Ureter (tissue), 1 donor: Measurements from ENCODE around the gene TMEM176B. TPM values are rescaled to one million over a fixed set of nuclear protein-coding genes. Genes with fewer than 3 reads are reported as not detected.
"Not testable (repeated sequence)": the region's sequence is repeated elsewhere in the genome, so short reads cannot be mapped to it uniquely, and the experiment has no call there.

Experiments used
- DNase-seq: peaks from one replicate; pipeline ENCODE4 v3.0.0-alpha.2; 2020; ENCODE audit warnings: low spot score
- total RNA-seq: library from RNA; stranded (reverse); gene quantifications from one replicate; pipeline ENCODE4 v1.2.4, GENCODE V29; 2023
- donor health status: DM: yes; HTN: yes; CAD: no.

The TMEM176B gene
- total RNA-seq, 1 donor from 2014 or later = 32.7 TPM

DNA sequence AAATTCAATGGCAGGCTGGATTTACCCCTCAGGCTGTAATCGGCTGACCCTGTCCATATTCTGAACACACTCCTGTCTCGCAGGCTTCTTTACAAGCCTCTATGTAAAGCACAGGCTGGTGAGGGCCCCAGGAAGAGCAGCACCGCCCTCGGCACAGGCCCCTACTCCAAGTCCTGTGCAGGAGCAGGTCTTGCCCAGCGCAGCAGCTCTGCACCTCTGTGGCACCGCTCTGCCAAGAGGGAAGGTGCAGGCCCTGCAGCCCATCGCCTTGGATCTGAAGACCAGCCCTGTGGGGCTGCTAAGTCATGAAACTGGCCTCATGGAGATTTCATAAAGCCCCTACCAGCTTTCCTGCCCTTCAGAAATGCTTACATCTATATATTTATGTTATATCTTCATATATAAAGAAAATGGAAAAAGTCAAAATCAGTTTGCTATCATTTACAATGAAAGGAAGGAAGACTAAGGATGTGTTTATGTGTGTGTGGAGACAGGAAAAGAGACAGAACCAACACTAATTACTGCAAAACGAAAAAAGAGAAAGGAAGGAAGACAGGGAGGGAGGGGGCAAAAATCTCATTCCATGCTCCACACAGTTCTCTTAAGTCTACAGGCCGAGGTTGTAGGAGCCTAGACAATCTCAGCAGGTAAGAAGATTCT is 9.6 kb downstream of the TMEM176B start:
- no peak for DNase-seq

DNA sequence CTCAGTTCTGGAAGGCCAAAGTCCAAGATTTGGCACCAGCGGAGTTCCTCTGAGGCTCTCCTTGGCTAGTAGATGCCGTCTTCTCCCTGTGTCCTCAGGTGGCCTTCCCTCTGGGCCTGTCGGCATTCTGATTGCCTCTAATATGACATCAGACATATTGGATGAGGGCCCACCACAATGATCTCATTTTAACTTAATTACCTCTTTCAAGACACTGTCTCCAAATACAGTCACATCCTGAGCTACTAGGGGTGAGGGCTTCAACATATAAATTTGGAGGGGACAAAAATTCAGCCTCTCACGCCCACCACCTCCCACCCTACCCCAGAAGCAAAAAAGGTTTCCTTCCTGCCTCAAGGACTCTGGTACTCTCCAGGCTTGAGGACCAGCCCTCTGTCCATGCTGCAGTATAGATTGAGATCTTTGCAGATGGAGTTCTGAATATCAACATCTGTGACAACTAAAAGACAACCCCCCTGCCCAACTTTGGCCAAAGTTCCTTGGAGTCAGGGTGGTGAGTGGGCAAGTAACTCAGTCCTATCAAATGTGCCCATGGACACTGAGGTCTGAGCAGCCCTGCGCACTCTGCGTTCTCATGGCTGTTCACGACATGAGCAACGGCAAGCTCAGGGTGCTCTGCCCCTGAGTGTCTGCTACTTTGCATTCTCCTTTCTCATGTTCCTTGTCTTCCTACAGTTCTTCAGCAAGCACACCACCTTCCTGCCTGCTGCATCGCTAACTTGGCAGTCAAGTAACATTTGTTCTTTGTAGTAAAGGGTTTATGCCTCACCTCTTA is 11.5 kb downstream of the TMEM176B start:
- DNase-seq = peak; percentile 64

DNA sequence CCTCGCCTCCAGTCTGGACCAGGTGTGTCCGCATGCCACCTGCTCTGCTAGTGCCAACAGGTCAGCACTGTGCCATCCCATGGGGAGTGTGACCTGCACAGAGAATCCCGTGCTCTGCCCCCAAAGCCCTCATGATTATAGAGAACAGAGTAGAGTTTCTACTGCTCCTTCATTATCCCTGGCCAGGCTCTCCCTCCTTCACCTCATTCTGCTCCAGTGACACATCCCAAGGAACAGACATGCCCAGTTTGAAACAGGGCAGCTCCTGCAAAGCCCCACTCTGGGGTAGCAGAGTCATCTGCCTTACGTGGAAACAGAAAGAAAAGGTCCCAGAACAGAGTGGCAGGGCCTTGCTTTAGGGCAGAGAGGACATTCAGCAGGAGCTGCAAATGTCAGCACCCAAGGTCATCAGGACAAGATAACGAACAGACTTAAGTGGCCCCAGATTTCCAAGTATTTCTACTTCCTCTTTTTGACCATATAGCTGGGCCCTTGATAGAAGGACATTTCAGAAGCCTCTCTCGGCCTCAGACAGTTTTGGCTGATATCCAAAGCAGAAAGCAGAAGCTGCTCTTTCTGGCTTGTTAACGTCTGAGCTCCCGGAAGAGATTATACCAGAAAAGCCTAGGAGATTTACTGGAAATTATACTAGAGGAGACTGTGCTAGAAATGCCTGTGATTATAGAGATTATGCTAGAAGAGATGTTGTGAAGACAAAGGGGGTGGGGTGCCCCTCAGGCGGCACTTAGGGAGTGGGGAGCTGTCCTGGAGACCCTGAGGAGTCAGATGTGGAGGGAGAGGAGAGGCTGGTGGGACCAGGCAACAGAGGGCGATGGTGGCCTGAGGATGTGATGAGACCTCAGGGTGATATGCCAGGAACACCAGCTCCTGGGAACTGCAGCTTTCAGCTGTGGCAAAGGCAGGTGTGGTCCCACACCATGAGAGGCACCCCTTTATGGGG is 12.6 kb downstream of the TMEM176B start:
- DNase-seq = no peak

DNA sequence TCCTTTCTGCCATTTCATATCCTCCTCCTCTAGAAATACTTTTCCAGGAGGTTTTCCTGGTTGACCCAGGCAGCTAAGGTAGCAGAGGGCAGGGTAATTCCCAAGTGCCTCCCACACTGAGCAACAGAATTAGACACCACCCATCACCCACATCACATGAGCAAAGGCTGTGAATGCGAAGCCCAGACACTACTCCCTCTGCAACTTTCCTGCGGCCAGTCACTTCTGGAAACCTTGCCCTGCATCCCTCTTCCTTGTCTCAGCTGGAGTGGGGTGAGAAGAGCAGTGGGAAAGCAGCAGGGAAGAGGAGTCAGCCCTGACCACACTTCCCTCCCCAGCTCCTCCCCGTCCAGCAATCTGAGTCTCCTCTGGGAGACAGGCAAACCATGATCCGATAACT is 15.2 kb downstream of the TMEM176B start:
- no peak for DNase-seq

DNA sequence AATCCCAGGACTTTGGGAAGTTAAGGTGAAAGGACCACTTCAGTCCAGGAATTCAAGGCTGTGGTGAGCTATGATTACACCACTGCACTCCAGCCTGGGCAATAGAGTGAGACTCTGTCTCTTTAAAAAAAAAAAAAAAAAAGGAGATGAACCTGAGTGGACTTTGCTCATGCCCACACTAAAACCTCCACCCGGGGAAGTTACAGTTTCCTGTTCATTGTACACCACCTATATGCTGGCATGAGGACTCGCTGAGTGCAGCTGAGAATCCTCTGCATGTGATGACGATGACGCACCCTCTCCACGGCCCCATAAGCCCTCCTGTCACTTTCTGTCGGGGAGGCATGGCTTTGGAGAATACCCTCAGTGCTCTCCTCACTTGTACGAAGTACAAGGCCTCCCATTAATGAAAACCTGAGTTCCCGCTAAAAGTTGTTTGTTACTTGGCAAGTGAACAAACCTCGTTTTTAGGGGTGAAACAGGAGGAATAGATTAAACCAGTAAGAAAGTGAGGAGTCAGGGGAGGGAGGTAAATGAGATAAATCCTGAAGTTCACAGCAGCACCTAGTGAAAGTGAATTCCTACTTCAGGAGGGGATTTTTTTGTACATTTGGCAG is 15.9 kb downstream of the TMEM176B start:
- DNase-seq = no peak

DNA sequence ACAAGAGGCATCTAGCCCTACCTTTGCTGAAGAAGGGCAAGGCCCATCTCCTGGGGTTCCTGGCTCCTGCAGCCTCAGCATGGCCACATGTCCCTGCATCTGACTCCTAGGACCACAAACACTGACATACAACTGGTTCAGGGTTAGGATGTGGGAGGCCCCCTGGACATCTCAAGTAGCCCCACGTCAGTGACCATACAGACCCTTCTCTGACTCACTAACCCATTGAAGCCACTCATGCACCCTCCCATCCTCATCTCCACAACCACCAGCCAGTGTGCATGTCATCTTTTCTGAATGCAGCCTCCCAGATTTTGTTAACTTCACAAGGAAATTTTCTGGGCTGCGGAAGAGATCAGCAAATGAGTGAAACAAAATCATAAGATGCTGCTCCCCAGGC is 18.2 kb downstream of the TMEM176B start:
- DNase-seq = no peak

DNA sequence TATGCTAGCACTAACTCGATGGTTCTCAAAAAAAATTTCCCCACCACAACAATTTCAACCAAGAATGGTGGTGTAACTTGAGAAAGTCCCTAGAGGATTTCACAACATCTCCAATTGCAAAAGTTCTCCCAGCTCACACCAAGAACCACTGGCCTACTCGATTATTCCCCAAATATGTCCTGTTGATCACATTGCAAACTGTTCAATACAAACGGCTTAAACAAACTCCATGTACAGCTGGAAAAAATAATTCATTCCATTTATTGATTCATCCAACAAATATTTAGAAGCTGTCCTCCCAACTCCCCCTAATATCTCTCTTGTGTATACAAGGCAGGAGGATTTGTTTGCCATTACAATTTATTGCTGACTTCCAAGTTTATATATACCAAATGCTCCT is 19.1 kb downstream of the TMEM176B start:
- no peak for DNase-seq

DNA sequence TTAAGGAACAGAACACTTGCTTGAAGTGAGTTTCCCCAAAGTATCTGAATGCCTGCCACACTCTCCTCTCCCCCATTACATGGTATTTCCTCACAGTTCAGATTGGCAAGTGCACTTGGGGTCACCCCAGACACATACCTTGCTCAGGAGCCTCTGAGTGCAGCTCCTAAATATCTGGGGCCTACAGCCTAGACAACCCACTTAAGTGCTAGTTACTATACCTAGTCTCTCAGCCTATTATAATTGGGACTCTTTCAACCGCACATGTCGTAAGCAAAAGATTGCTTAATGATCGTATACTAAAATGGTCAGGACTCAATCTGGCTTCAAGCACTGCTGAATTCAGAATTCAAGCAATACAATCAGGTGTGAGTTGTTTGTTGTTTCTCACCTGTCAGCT is 19.9 kb downstream of the TMEM176B start:
- DNase-seq = no peak

DNA sequence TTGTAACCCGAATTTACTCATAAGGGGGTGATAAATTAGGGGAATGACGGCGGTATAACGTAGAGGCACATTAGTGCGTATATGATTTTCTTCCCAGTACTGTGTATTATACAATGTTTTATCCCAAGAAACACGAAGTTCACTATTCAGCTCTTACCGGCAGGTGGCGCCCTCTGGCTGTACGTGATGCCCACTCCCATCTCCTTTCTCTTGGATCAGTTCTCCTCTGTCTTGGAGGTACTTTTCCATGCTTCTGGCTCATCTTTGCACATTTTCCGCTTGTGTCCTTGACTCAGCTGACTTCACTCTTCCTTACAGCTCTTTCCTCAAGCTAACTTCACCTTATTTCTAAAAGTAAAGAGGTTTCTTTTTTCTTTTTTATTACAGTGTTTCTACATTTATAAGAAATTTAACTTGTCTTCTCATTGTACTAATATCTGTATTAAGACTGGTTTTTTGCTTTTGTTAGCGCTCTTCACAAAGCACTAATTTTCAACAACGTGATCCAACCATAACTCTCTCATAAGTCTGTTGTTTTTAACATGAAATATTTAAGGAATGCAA is 21.3 kb downstream of the TMEM176B start:
- peak; percentile 82 for DNase-seq

DNA sequence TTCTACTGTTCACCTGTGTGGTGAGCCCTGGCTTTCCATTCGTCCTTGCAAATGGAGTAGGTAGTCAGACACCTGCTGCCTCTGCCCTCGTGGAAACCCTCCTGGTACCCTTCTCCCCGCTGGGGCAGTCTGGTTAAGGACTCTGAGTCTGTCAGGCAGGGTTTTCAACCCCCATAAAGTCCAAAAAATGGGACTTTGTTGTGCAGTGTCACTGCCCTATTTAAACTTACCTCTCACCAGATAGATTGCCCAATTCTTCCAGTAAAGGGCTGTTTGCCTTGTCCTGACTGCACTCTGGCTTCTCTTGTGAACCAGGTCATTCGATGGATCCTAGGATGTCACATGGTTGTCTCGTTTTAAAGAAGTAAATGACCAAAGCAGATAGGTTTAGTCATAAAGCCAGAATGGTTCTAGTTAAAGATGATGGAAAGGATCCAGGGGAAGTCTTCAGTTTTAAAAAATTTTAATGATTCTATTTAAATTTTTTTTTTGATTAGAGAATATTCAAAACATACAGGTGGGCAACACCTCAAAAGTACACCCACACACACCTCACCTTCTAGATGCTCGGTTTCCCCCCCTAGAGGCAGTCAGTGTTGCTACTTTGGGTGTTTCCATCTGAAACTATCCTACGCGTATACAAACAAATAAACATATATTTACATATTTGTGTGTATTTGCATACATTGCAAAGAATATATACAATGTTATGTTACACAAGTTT is 22.0 kb downstream of the TMEM176B start:
- no peak for DNase-seq

DNA sequence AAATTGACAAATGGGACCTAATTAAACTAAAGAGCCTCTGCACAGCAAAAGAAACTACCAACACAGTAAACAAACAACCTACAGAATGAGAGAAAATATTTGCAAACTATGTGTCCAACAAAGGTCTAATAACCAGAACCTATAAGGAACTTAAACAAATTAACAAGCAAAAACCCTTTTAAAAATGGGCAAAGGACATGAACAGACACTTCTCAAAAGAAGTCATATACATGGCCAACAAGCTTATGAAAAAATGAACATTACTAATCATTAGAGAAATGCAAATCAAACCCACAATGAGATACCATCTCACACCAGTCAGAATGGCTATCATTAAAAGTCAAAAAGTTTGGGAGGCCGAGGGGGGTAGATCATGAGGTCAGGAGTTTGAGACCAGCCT is 26.0 kb downstream of the TMEM176B start:
- not testable (repeated sequence) for DNase-seq

DNA sequence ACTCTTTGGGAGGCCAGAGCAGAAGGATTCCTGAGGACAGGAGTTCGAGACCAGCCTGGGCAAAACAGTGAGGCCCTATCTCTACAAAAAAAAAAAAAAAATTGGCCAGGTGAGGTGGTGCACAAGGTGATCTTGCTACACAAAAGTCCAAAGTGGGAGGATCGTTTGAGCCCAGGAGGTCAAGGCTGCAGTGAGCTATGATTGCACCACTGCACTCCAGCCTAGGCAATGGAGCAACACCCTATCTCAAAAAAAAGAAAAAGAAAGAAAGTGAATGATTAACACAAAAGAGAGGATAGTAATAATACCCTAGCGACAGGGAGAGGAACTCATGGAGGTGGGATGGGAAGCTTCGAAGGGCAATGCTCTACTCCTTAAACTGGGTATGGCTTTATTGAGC is 30.4 kb downstream of the TMEM176B start:
- DNase-seq = no peak

DNA sequence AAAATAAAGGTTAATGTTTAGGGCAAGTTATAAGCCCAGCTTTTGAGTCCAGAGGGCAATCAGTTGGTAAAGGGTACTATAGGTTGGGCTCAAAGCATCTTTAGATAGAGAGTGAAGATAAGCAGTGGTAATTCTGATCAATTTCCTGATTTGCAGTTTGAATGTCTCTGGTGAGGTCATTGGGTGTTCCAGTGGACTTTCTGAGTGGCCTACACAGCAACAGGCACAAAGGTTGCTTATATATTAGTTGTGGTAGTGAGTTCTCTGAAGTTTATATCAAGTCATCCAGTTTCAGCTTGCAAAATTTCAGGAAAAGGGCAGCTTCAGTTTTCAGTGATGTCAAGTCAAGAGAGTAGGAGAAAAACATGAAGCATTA is 33.8 kb downstream of the TMEM176B start:
- DNase-seq = no peak

DNA sequence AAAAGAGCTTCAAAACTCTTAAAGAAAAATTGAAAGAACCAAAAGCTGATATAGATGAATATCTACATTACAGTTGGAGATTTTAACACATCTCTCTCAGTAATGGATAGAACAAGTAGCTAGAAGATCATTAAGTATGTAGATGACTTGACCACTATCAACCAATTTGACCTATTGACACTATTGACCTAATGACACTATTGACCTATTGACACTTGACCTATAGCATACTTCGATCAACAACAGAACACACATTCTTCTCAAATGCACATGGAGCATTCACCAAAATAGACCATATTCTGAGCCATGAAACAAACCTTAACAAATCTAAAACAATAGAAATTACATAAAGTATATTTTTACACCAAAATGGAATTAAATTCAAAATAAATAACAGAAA is 40.7 kb downstream of the TMEM176B start:
- no peak for DNase-seq

DNA sequence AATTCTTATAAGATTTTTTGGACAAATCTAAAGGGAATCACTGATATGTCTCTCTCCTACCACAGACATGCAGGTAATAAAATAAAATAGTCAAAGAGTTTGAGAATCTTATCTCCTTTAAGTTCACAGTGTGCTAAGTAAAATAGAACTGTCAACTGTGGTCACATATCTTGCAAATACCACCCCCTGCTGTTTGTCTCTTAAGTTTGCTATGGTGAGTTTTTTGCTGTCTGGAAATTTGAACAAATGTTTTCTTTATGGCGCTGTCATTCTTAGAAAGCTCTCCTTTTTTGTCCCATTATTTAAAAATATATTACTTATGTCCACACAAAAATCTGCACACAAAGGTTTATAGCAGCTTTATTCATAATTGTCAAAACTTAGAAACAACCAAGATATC is 43.3 kb downstream of the TMEM176B start:
- no peak for DNase-seq

DNA sequence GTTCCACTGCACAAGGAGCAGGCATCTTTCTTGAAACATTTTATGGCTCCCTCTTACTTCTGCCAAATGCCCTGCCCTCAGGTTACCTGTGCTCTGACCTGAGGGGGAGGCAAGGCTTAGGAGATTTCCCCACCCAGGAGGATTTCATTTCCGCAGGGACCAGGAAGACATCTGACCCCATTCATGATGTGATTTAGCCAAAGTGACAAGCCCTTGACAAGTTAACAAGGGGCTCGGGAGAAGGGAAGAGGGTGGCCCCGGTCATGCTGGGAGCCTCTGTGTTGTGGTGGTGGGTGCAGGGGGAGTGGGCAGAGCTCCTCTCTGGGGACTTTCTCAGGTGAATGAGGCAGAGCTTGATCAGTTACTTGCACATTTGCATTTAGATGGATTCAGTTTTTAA is 44.0 kb downstream of the TMEM176B start:
- no peak for DNase-seq

DNA sequence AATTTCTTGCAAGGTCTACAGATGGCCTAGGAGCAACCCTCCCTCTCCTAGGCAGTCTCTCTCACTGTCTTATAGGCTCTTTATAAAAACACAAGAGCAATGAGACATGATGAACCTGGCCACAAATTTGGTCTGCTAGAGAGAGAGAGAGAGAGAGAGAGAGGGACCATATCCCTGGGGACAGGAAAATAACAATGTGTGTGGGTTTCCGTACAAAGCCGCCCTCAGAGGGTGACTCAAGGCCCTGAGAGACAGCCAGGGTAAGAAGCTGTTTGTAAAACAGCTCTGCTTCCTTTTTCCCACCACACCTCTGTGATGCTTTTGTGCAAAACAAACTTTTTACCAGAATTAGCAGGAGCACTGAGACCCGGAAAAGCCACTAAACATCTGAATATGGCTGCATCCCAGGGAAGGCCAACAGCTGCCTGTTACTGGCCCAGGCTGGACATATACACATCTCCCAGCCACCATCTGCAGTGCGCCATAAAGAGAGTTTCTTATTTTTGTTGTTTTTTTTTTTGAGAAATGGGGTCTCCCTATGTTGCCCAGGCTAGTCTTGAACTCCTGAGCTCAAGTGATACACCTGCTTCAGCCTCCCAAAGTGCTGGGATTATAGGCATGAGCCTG is 44.6 kb downstream of the TMEM176B start:
- DNase-seq = no peak

DNA sequence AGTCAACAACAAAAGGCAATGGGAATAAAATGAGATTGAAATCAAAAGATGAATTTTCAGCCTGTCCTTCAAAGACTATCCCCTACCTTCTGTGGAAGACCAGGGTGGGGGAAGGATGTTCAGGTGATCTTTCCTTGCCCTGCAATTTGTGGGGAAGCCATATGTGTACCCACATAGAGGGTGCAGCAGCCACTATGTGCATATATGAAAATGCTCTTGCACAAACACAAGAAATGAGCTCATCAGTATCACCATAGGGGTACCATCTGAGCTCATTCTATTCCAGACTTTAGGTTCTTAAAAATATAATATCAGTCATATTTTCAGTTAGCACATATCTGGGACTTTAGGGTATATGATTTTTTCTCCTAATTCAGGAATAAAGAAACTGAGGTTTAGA is 45.2 kb downstream of the TMEM176B start:
- DNase-seq = no peak

DNA sequence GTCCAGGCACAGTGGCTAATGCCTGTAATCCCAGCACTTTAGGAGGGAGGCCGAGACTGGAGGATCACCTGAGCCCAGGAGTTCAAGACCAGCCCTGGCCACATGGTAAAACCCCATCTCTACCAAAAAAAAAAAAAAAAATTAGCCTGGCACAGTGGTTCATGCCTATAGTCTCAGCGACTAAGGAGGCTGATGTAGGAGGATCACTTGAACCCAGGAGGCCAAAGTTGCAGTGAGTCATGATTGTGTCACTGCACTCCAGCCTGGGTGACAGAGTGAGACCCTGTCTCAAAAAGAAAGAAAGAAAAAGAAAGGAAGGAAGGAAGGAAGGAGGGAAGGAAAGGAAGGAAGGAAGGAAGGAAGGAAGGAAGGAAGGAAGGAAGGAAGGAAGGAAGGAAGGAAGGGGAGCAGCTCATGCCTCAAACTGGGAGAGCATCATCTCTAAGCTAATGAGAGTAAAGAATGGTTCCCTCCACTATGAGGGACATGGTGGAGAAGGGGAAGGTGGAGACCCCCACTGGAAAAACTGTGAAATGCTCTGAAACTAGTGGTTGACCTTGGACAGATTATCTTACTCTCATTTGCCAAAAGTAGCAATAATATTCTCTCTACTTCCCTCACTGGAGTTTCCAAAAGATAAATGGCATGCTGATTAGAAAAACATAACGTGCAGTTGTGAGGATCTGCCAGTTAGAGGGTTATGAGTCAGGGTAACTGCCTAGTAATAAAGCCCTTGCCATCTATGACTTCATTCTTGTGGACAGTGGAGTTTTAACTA is 46.1 kb downstream of the TMEM176B start:
- DNase-seq = no peak

DNA sequence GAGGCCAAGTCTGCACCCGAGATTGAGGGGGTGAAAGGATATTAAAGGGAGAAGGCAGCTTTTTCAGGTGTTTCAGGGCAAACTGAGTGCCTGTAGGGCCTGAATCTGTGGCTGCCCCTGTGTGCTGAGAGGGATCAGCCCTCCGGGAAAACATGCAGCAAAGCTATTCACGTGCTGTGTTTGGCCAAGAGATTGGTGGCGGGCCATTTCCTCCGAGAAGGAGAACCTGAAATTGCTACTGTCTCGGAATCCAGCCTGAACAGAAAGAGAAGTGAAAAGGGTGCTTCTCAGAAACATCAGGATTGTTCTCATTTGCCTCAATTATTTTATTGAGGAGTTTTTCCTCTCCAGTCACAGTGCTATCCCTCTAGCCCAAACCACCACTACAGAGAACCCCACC is 46.9 kb downstream of the TMEM176B start:
- no peak for DNase-seq
